GM12878 (cell line): Measurements from ENCODE around the gene CCDC57. TPM values are rescaled to one million over a fixed set of nuclear protein-coding genes. Genes with fewer than 3 reads are reported as not detected.

Source experiments
- ATAC-seq: fragments of 200-7000 bp; cut with Tn5 transposase; 3 replicates; pipeline ENCODE4 v1.9.1; 2020; ENCODE audit warnings: mild to moderate bottlenecking, moderate library complexity
- BruUV-seq: library from RNA; stranded (reverse); fragments of 400-500 nt; replicated peaks from 2 replicates; lab custom pipeline; 2021; lab: Mats Ljungman, UMichigan
- CTCF ChIA-PET: fragments of 300-600 bp; sonication (Branson Sonifier 250); formaldehyde crosslinking; extraction: SDS; loops from one replicate; lab custom pipeline; 2021; ENCODE audit warnings: inconsistent platforms; lab: Yijun Ruan, JAX
- POLR2A ChIA-PET: fragments of 350-600 bp; formaldehyde crosslinking; extraction: SDS; loops from one replicate; lab custom pipeline; 2021; ENCODE audit warnings: inconsistent platforms; lab: Charles Lee
- RAD21 ChIA-PET: fragments of 300-600 bp; sonication (Branson Sonifier 250); formaldehyde crosslinking; loops from one replicate; lab custom pipeline; 2023; ENCODE audit warnings: antibody characterized with exemption; ENCODE audit not compliant: unreplicated experiment; lab: Charles Lee
- SMC1A ChIA-PET: fragments of 300-600 bp; sonication (Branson Sonifier 250); formaldehyde crosslinking; loops from one replicate; lab custom pipeline; 2023; ENCODE audit not compliant: unreplicated experiment, uncharacterized antibody; lab: Charles Lee
- DNase-seq: peaks from one replicate; pipeline ENCODE4 v3.0.0-alpha.2; 2011; ENCODE audit warnings: low read depth, low spot score
- FAIRE-seq: peaks from 3 replicates; lab custom pipeline; 2011; peaks lifted over from hg19 to GRCh38; lab: Jason Lieb, UNC
- H2AFZ ChIP-seq: 2 replicates; pipeline ENCODE4 v1.6.0; 2011; ENCODE audit warnings: low read depth, low read length, control low read depth; ENCODE audit not compliant: control insufficient read depth
- H3K27ac ChIP-seq: 2 replicates; pipeline ENCODE4 v1.5.1; 2011; ENCODE audit warnings: control low read depth; ENCODE audit not compliant: control insufficient read depth, insufficient read depth
- H3K27me3 ChIP-seq, 2 experiments: replicated peaks in 1 of 2; 2 replicates each; pipeline versions ENCODE4 v1.6.0 to v1.6.1; 2011; ENCODE audit warnings: low read length in 1 of 2; ENCODE audit not compliant: control insufficient read depth in 2 of 2, insufficient read depth in 2 of 2
- H3K36me3 ChIP-seq, 2 experiments: 2 replicates each; pipeline ENCODE4 v1.5.1; 2011; ENCODE audit warnings: low read length in 1 of 2; ENCODE audit not compliant: control insufficient read depth in 2 of 2, insufficient read depth in 2 of 2
- H3K4me1 ChIP-seq: 2 replicates; pipeline ENCODE4 v1.6.1; 2011; ENCODE audit warnings: mild to moderate bottlenecking, low read length, moderate library complexity, mixed read lengths; ENCODE audit not compliant: control insufficient read depth, insufficient read depth
- H3K4me2 ChIP-seq: 2 replicates; pipeline ENCODE4 v1.6.0; 2011; ENCODE audit warnings: control low read depth; ENCODE audit not compliant: control insufficient read depth, insufficient read depth
- H3K4me3 ChIP-seq: fragments of 200-600 bp; sonication (generic); 2 replicates; pipeline ENCODE4 v1.5.1; 2016
- H3K79me2 ChIP-seq: 2 replicates; pipeline ENCODE4 v1.6.0; 2011; ENCODE audit warnings: low read length; ENCODE audit not compliant: control insufficient read depth, insufficient read depth
- H3K9ac ChIP-seq: 2 replicates; pipeline ENCODE4 v1.8.0; 2011; ENCODE audit warnings: low read length, control low read depth, mixed read lengths; ENCODE audit not compliant: control insufficient read depth, insufficient read depth
- H3K9me3 ChIP-seq: replicated peaks from 3 replicates; pipeline ENCODE4 v1.5.1; 2011; ENCODE audit warnings: mild to moderate bottlenecking, low read length; ENCODE audit not compliant: control insufficient read depth, insufficient read depth
- H4K20me1 ChIP-seq: 2 replicates; pipeline ENCODE4 v1.6.0; 2011; ENCODE audit not compliant: control insufficient read depth, insufficient read depth
- BRCA1 ChIP-seq: IDR thresholded peaks from 2 replicates; pipeline ENCODE4 v1.6.1; 2011; ENCODE audit warnings: low read depth, low read length, improper control_type of control experiment
- CREB1 ChIP-seq: IDR thresholded peaks from 2 replicates; pipeline ENCODE4 v1.6.1; 2012; ENCODE audit warnings: low read depth, mild to moderate bottlenecking, inconsistent platforms
- CREM ChIP-seq: IDR thresholded peaks from 2 replicates; pipeline ENCODE4 v1.6.1; 2014; ENCODE audit warnings: antibody characterized with exemption, low read depth
- ETV6 ChIP-seq, 2 experiments: fragments of 450-650 bp in 1 of 2; IDR thresholded peaks in 1 of 2; conservative IDR thresholded peaks in 1 of 2; 2 replicates each; pipeline ENCODE4 v1.6.1; 2014; ENCODE audit warnings: antibody characterized with exemption in 1 of 2, borderline replicate concordance in 1 of 2, low read depth in 1 of 2, mild to moderate bottlenecking in 1 of 2, moderate library complexity in 1 of 2
- HDAC2 ChIP-seq: fragments of 200-600 bp; sonication (generic); IDR thresholded peaks from 2 replicates; pipeline ENCODE4 v1.6.1; 2017
- JUNB ChIP-seq: IDR thresholded peaks from 2 replicates; pipeline ENCODE4 v1.6.1; 2016; ENCODE audit warnings: antibody characterized with exemption, mild to moderate bottlenecking
- LARP7 ChIP-seq: fragments of 450-650 bp; IDR thresholded peaks from 2 replicates; pipeline ENCODE4 v1.6.1; 2017; ENCODE audit warnings: mild to moderate bottlenecking
- MLLT1 ChIP-seq: fragments of 450-650 bp; IDR thresholded peaks from 2 replicates; pipeline ENCODE4 v1.6.1; 2016; ENCODE audit warnings: mild to moderate bottlenecking
- NFXL1 ChIP-seq: fragments of 450-650 bp; IDR thresholded peaks from 2 replicates; pipeline ENCODE4 v1.6.1; 2017; ENCODE audit warnings: antibody characterized with exemption, mild to moderate bottlenecking, borderline replicate concordance
- POLR2A ChIP-seq: IDR thresholded peaks from 2 replicates; pipeline ENCODE4 v1.6.1; 2011; ENCODE audit warnings: low read depth, mild to moderate bottlenecking, low read length
- RBBP5 ChIP-seq: fragments of 200-600 bp; sonication (generic); conservative IDR thresholded peaks from 2 replicates; pipeline ENCODE4 v1.6.1; 2016
- TAF1 ChIP-seq: IDR thresholded peaks from 2 replicates; pipeline ENCODE4 v1.6.1; 2011; ENCODE audit warnings: mild to moderate bottlenecking, low read depth, low read length, borderline replicate concordance
- ZNF217 ChIP-seq: fragments of 450-650 bp; IDR thresholded peaks from 2 replicates; pipeline ENCODE4 v1.6.1; 2017; ENCODE audit warnings: antibody characterized with exemption, mild to moderate bottlenecking
- whole genome bisulfite sequencing: methylation state at CpG from one replicate; pipeline ENCODE4 v1.1.6; 2016; ENCODE audit warnings: low lambda C conversion rate; ENCODE audit not compliant: insufficient replicate concordance, insufficient coverage; ENCODE audit errors: missing lambda C conversion rate; 5-methylcytosine and 5-hydroxymethylcytosine counted together
- in situ Hi-C: fragments of 300-500 bp; cut with MboI; formaldehyde crosslinking; loops from 9 replicates; pipeline ENCODE4 v1.14.3; 2018; ENCODE audit warnings: mixed read lengths
- intact Hi-C: fragments of 100-400 bp; cut with micrococcal nuclease; formaldehyde crosslinking; loops from one replicate; pipeline ENCODE4 v1.14.2; 2022; ENCODE audit not compliant: unreplicated experiment
- polyA plus RNA-seq, 11 experiments: library from polyadenylated mRNA; depleted of rRNA in 4 of 11; unstranded in 6 of 11; stranded (reverse) in 5 of 11; fragments of >200 nt; fragmentation: Nextera tagmentation in 4 of 11; fragmentation: Illumina TruSeq in 1 of 11; extraction: Ambion mirVana in 4 of 11; extraction: Trizol in 1 of 11; gene quantifications; 1 replicate in 1 of 11; 2 replicates in 10 of 11; pipeline versions ENCODE4 v1.2.1 to v1.2.3, GENCODE V29; 2011 to 2016; ENCODE audit warnings: inconsistent platforms in 2 of 11, missing spikeins in 2 of 11, low read depth in 1 of 11
- total RNA-seq, 4 experiments: library from RNA; depleted of rRNA in 3 of 4; stranded (reverse); fragments of >200 nt in 3 of 4; fragmentation: Illumina TruSeq in 1 of 4; extraction: Trizol in 1 of 4; gene quantifications; 2 replicates each; pipeline versions ENCODE4 v1.2.1 to v1.2.3, GENCODE V29; 2013 to 2021
- TF ChIP-seq, protein P1 (sequence below): fragments of 150-350 bp; IDR thresholded peaks from 2 replicates; pipeline ENCODE4 v1.6.1; 2014; ENCODE audit warnings: mild to moderate bottlenecking, low read depth, low read length
- TF ChIP-seq, protein P2 (sequence below): IDR thresholded peaks from 2 replicates; pipeline ENCODE4 v1.6.1; 2011; ENCODE audit warnings: mild to moderate bottlenecking, low read depth, low read length, moderate library complexity; ENCODE audit not compliant: insufficient replicate concordance

Gene CCDC57
- total and polyA plus RNA-seq, 10 of the 15 experiments (the other 5 are each of a cell fraction or from before 2014, with no cell fraction given), result 5.4 to 123 (median 45.8) TPM

DNA sequence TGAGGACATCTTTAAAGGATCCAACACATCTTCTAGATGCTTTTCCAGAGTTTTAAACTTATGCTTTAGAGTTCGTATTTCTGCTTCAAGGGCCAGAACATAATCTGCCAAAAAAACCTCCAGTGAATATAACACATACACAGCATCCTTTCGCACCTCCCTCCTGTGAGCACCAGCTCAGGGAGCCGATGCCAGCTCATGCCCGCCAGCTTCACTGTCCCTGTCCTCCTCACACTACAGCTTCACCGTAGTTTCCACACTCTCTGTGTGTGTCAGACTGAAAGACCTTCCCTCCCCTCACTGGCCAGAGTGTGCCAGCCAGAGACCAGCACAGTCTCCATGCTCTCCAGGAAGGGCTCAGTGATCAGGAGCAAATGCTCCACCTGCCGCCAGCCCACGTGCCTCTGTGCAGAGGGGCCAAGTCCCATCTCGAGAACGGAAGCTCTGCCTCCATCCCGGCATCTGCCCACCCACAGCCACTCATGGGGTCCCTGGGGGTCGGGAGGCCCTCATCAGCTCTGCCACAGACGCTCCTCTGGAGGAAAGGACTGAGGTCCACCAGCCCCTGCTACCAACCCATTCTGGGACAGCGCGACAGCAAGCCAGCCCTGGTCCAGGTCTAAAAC lies 40.8 kb downstream of the CCDC57 start:
- in situ Hi-C loops, result no loop called here
- POLR2A ChIA-PET, result no interaction called here
- 84% methylated on average over 14 of the region's 14 CpGs for WGBS

More for the DNA sequence above, 40.8 kb downstream of the CCDC57 start:
- no peaks in the 10 kb centered on the region for H3K9me3 ChIP-seq
- ATAC-seq (no peak), FAIRE-seq (no peak), DNase-seq (no peak)
- intact Hi-C loops, result no loop called here
- H2AFZ ChIP-seq, result no peak overlapping the region
- H3K27me3 ChIP-seq, result no peaks in the 10 kb centered on the region
- TF ChIP-seq MLLT1, result no peak
- TF ChIP-seq CREM, result no peak
- no peak for TF ChIP-seq LARP7
- no peak for TF ChIP-seq ETV6 (conservative IDR thresholded peaks at IDR 0.05 in 1 of 2, IDR thresholded peaks at IDR 0.05 in 1 of 2; ENCODE audit: borderline replicate concordance in 1 of 2, low read depth in 1 of 2)
- TF ChIP-seq TAF1, result no peak
- TF ChIP-seq HDAC2, result no peak
- TF ChIP-seq POLR2A, result no peak
- TF ChIP-seq CREB1, result no peak
- TF ChIP-seq BRCA1, result no peak
- no peak for TF ChIP-seq NFXL1
- TF ChIP-seq RBBP5, result no peak
- TF ChIP-seq, protein P1, sequence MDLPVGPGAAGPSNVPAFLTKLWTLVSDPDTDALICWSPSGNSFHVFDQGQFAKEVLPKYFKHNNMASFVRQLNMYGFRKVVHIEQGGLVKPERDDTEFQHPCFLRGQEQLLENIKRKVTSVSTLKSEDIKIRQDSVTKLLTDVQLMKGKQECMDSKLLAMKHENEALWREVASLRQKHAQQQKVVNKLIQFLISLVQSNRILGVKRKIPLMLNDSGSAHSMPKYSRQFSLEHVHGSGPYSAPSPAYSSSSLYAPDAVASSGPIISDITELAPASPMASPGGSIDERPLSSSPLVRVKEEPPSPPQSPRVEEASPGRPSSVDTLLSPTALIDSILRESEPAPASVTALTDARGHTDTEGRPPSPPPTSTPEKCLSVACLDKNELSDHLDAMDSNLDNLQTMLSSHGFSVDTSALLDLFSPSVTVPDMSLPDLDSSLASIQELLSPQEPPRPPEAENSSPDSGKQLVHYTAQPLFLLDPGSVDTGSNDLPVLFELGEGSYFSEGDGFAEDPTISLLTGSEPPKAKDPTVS, result no peak
- TF ChIP-seq, protein P2, sequence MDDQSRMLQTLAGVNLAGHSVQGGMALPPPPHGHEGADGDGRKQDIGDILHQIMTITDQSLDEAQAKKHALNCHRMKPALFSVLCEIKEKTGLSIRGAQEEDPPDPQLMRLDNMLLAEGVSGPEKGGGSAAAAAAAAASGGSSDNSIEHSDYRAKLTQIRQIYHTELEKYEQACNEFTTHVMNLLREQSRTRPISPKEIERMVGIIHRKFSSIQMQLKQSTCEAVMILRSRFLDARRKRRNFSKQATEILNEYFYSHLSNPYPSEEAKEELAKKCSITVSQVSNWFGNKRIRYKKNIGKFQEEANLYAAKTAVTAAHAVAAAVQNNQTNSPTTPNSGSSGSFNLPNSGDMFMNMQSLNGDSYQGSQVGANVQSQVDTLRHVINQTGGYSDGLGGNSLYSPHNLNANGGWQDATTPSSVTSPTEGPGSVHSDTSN, result no peak
- no peak for TF ChIP-seq ZNF217
- TF ChIP-seq JUNB, result no peak
- H3K4me2 ChIP-seq, result no peak overlapping the region
- H3K9ac ChIP-seq, result no peak overlapping the region
- RAD21 ChIA-PET, result no interaction called here
- CTCF ChIA-PET, result no interaction called here
- H3K36me3 ChIP-seq, result peaks cover 0 to 2% of the 10 kb centered on the region in 2 experiments; a peak in 1 of 4 replicates
- H4K20me1 ChIP-seq, result no peaks in the 10 kb centered on the region; the same call in 1 of the 2 replicates
- no peaks in the 10 kb centered on the region for H3K79me2 ChIP-seq
- no TSS peak for BruUV-seq
- no peak overlapping the region for H3K27ac ChIP-seq
- H3K4me3 ChIP-seq, result no peak overlapping the region
- H3K4me1 ChIP-seq, result no peaks in the 10 kb centered on the region
- SMC1A ChIA-PET, result no interaction called here
